Smooth muscle cell (in vitro differentiated cells): ENCODE data around the gene SFMBT1. TPM values are rescaled to one million over a fixed set of nuclear protein-coding genes. Genes with fewer than 3 reads are reported as not detected.

Source experiments
- DNase-seq: peaks from one replicate; lab custom pipeline; 2025; ENCODE audit not compliant: unreplicated experiment; lab: John Stamatoyannopoulos, UW
- H2AFZ ChIP-seq: fragments of 200-600 bp; sonication (generic); 2 replicates; pipeline ENCODE4 v1.6.0; 2016; ENCODE audit warnings: antibody characterized with exemption, low read depth, mild to moderate bottlenecking
- H3F3A ChIP-seq: fragments of 200-600 bp; sonication (generic); 2 replicates; pipeline ENCODE4 v1.6.0; 2017; ENCODE audit warnings: antibody characterized with exemption, low read depth
- H3K27ac ChIP-seq: fragments of 200-600 bp; sonication (generic); 2 replicates; pipeline ENCODE4 v1.5.1; 2016; ENCODE audit warnings: low read depth, mild to moderate bottlenecking
- H3K27me3 ChIP-seq: fragments of 200-600 bp; sonication (generic); 2 replicates; pipeline ENCODE4 v1.6.1; 2016; ENCODE audit warnings: low read depth, mild to moderate bottlenecking
- H3K36me3 ChIP-seq: fragments of 200-600 bp; sonication (generic); 2 replicates; pipeline ENCODE4 v1.5.1; 2016; ENCODE audit warnings: low read depth
- H3K4me1 ChIP-seq: fragments of 200-600 bp; sonication (generic); 2 replicates; pipeline ENCODE4 v1.5.1; 2016; ENCODE audit warnings: low read depth
- H3K4me2 ChIP-seq: fragments of 200-600 bp; sonication (generic); 2 replicates; pipeline ENCODE4 v1.6.0; 2016; ENCODE audit warnings: mild to moderate bottlenecking
- H3K4me3 ChIP-seq: fragments of 200-600 bp; sonication (generic); 2 replicates; pipeline ENCODE4 v1.5.1; 2016; ENCODE audit warnings: mild to moderate bottlenecking
- H3K79me2 ChIP-seq: fragments of 200-600 bp; sonication (generic); 2 replicates; pipeline ENCODE4 v1.6.0; 2016; ENCODE audit warnings: low read depth, mild to moderate bottlenecking
- H3K9ac ChIP-seq: fragments of 200-600 bp; sonication (generic); 2 replicates; pipeline ENCODE4 v1.6.0; 2016; ENCODE audit warnings: low read depth
- H3K9me3 ChIP-seq: fragments of 200-600 bp; sonication (generic); replicated peaks from 2 replicates; pipeline ENCODE4 v1.5.1; 2016; ENCODE audit warnings: low read depth
- H4K20me1 ChIP-seq: fragments of 200-600 bp; sonication (generic); 2 replicates; pipeline ENCODE4 v1.6.0; 2016; ENCODE audit warnings: low read depth
- CTCF ChIP-seq: fragments of 200-600 bp; sonication (generic); IDR thresholded peaks from 2 replicates; pipeline ENCODE4 v1.5.1; 2017; ENCODE audit warnings: borderline replicate concordance, mild to moderate bottlenecking, antibody characterized with exemption; ENCODE audit not compliant: insufficient read depth, poor library complexity, severe bottlenecking
- WGBS: methylation state at CpG from one replicate; pipeline ENCODE4 v1.1.7; 2016; ENCODE audit warnings: low lambda C conversion rate; 5-methylcytosine and 5-hydroxymethylcytosine counted together
- polyA plus RNA-seq: library from polyadenylated mRNA; unstranded; fragments of >200 nt; fragmentation: Nextera tagmentation; extraction: Ambion mirVana; gene quantifications from 2 replicates; pipeline ENCODE4 v1.2.1, GENCODE V29; 2016
- total RNA-seq: library from RNA; depleted of rRNA; stranded (reverse); fragments of >200 nt; gene quantifications from 2 replicates; pipeline ENCODE4 v1.2.3, GENCODE V29; 2014

The SFMBT1 gene
- total and polyA plus RNA-seq, 2 experiments from 2014 or later: 1.4 to 2.2 TPM

- H3K4me1 ChIP-seq: no peaks in the 10 kb centered on the region
- H4K20me1 ChIP-seq: no peaks in the 10 kb centered on the region
- no peak overlapping the region for H3K27ac ChIP-seq
- H3K4me2 ChIP-seq: no peak overlapping the region
- H3K79me2 ChIP-seq: no peaks in the 10 kb centered on the region
- no peaks in the 10 kb centered on the region for H3F3A ChIP-seq
- WGBS: 89% methylated on average over 6 of the region's 6 CpGs
- H3K9me3 ChIP-seq: no peaks in the 10 kb centered on the region
- no peak for DNase-seq
- H2AFZ ChIP-seq: no peak overlapping the region
- no peak for TF ChIP-seq CTCF
- H3K36me3 ChIP-seq: no peaks in the 10 kb centered on the region
- no peak overlapping the region for H3K4me3 ChIP-seq
- no peak overlapping the region for H3K9ac ChIP-seq
- H3K27me3 ChIP-seq: no peaks in the 10 kb centered on the region
Observed at GRCh38 chr3:53089511-53089910, 43.6 kb upstream of the SFMBT1 start.

- DNase-seq: no peak
- H3K9ac ChIP-seq: no peak overlapping the region
- H3K9me3 ChIP-seq: no peaks in the 10 kb centered on the region
- H3K27ac ChIP-seq: no peak overlapping the region
- H3K79me2 ChIP-seq: no peaks in the 10 kb centered on the region
- no peaks in the 10 kb centered on the region for H4K20me1 ChIP-seq
- H3K4me2 ChIP-seq: no peak overlapping the region
- no peak overlapping the region for H2AFZ ChIP-seq
- H3K27me3 ChIP-seq: no peaks in the 10 kb centered on the region
- H3F3A ChIP-seq: no peaks in the 10 kb centered on the region
- H3K36me3 ChIP-seq: no peaks in the 10 kb centered on the region
- no peak overlapping the region for H3K4me3 ChIP-seq
- WGBS: 89% methylated on average over 10 of the region's 10 CpGs
- no peak for TF ChIP-seq CTCF
- H3K4me1 ChIP-seq: no peaks in the 10 kb centered on the region
Observed at GRCh38 chr3:53085476-53085875, 39.6 kb upstream of the SFMBT1 start.

- H3K9me3 ChIP-seq: no peaks in the 10 kb centered on the region
- no peaks in the 10 kb centered on the region for H3F3A ChIP-seq
- no peaks in the 10 kb centered on the region for H3K4me1 ChIP-seq
- no peak overlapping the region for H3K4me2 ChIP-seq
- H4K20me1 ChIP-seq: no peaks in the 10 kb centered on the region
- H3K9ac ChIP-seq: no peak overlapping the region
- no peak for DNase-seq
- no peak overlapping the region for H3K4me3 ChIP-seq
- TF ChIP-seq CTCF: no peak
- no peaks in the 10 kb centered on the region for H3K36me3 ChIP-seq
- H3K27ac ChIP-seq: no peak overlapping the region
- H2AFZ ChIP-seq: no peak overlapping the region
- H3K27me3 ChIP-seq: no peaks in the 10 kb centered on the region
- WGBS: 68% methylated on average over 12 of the region's 12 CpGs
- no peaks in the 10 kb centered on the region for H3K79me2 ChIP-seq
Observed at GRCh38 chr3:53084310-53085001, 38.6 kb upstream of the SFMBT1 start.

GRCh38 chr3:53083949-53084309 is 38.1 kb upstream of the SFMBT1 start:
- Histone ChIP-seq H3K4me1 (no peaks in the 10 kb centered on the region), H3K4me3 (no peak overlapping the region), H4K20me1 (no peaks in the 10 kb centered on the region), H3K4me2 (no peak overlapping the region), H3K27me3 (no peaks in the 10 kb centered on the region), H3K9me3 (no peaks in the 10 kb centered on the region), H3K36me3 (no peaks in the 10 kb centered on the region), H3K79me2 (no peaks in the 10 kb centered on the region), H3K9ac (no peak overlapping the region), H3K27ac (no peak overlapping the region), H2AFZ (no peak overlapping the region), H3F3A (no peaks in the 10 kb centered on the region)
- WGBS: 68% methylated on average over 3 of the region's 3 CpGs
- TF ChIP-seq CTCF: no peak
- no peak for DNase-seq
